Measurements from ENCODE around the gene KLHL3.
A peak's percentile ranks its signal among the peaks of the same experiment; 100 is the strongest.

KLHL3 gene

DNA sequence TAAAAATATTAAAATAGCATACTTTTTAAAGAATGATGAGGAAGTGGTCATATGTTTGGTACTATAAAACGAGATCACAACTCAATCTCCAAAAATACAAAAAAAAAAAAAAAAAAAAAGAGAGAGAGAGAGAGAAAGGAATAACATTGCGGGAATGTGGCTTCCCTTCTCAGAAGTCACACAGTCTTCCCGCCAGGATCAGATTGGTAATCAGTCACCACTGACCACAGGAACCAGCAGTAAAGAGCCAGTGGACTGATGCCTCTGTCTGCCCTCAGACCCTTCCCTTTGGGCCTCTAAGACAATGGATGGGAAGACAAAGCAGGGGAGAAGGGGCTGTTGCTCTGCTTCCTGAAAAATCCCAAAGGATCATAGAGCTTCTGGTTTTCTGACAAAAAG is 104.9 kb downstream of the KLHL3 start:
- no peak for DNase-seq

DNA sequence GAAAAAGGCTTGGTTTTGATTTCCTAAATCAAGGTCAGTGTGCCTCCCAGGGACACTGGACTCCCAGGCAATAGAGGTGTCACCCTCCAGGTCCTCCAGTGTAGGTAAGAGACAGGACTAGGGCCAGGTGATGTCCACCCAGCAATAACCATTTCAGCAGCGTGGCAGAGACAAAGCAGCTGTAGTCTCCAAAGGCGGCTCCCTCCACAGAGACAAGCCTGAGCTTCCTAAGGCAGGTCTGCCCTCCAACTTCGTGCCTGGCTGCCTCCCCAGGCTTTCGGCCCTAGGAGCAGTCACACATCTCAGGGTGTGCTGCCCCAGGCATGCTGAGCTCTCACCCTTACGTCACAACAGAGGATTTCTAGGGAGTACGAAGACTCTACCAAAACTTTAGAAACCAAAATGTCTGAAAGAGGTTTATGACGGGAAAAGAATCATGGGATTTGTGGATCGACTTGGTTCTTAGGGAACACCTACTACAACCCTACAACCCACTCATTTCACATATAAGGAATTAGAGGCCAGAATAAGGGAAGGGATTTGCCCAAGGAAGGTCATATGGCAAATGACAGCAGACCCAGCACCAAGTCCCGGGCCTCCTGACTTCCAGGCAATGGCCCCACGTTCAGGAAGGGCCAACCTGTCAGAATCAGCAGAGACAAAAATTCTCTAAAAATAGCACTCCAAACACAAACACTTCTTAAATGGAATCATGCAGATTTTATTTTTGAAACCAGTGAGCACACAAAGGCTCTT is 105.5 kb downstream of the KLHL3 start:
- DNase-seq = no peak

DNA sequence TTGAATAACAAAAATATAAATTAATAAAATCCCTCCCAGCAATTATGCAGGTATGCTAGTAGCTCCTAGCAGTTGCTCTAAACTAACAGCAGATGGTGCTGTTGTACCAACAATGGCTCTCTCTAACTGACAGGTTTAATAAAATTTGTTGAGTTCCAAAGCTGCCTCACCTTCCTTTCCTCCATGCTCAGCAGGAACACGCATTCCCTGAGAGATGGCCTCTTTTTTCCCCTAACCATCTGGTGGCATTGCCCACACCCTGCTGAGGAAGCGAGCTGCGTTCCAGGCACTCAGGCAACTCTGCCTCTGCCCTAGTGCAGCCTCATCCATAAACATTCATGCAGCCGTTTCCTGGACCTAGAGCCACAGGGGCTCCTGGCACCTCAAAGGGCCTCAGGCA is 106.2 kb downstream of the KLHL3 start:
- DNase-seq = peak in 2 of 5 donors; percentile 27 to 28

DNA sequence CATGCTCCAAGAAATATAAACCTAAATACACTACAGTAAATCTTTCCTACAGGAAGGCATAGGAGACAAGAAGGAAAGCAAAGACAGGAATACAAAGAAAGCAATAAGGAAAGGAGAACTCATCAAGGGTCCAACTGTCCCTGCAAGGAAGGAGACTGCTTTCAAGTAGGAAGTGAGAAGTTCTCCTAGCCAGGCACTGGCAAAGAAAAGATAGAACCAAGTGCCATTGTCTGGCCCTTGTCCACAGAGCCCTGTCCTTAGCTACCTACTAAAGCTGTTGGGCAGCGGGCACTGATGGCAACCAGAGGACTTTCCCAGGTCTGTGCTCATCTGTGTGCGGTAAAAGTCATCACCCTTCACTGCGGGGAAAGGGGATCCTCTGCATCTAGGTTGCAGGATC is 108.2 kb downstream of the KLHL3 start:
- no peak for DNase-seq

DNA sequence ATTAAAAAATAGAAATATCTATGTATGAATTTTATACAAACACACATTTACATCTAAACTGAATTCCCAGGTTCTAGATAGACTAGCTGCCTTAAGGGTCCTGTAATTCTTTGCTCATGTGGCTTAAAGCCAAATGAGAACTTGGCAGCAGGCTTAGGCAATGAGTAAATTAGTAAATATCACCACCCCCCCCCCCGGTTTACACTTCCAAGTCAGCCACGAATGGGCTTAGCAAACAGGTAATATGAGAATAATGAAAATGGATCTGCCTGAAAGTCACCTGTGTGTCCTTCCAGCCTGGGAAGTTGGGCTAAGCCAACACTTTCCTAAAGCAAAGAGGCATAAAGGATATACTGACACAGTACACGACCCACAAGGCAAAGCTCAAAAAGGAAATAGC is 108.6 kb downstream of the KLHL3 start:
- DNase-seq = no peak

DNA sequence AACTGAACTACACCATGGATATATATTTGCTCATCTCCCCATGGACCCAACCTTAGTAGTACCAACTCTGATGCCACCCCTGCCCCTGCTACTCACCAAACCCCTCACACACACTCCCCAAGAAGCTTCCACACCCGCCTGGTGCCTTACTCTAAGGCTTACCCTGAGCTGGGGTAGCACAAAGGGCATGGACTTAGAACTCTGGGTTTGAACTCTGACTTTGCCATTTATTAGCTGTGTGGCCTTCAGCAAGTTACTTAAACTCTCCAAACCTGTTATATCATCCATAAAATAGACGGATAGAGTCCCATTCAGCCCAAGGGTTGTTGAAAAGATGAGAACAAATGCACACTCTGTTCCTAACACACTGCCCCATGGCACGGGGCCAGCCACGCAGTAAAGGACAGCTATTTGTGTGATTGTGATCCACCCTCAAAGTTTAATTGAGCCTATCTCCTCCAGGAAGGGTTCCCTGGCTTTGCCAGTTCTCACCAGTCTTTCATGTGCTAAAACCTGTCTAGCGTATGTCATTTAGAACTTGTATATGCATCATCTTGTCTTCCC is 111.0 kb downstream of the KLHL3 start:
- no peak for DNase-seq

DNA sequence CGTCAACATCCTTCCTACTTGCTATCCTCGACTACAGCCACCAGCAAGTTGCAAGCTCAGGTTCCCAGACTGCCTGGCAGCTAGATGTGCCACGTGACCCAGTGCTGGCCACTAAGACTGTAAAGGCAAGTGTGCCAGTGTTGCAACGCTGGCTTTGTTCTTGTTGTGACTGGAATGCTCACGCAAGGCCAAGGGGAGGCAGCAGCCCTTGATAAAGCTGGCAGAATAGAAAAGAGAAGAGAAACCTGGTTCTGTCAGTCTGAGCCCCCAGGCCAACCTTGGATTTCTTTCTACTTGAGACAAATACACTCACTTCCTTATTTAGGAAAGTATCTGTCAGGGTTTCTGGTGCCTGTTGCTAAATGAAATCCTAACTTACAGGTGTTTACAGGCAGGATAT is 113.0 kb downstream of the KLHL3 start:
- DNase-seq = no peak

DNA sequence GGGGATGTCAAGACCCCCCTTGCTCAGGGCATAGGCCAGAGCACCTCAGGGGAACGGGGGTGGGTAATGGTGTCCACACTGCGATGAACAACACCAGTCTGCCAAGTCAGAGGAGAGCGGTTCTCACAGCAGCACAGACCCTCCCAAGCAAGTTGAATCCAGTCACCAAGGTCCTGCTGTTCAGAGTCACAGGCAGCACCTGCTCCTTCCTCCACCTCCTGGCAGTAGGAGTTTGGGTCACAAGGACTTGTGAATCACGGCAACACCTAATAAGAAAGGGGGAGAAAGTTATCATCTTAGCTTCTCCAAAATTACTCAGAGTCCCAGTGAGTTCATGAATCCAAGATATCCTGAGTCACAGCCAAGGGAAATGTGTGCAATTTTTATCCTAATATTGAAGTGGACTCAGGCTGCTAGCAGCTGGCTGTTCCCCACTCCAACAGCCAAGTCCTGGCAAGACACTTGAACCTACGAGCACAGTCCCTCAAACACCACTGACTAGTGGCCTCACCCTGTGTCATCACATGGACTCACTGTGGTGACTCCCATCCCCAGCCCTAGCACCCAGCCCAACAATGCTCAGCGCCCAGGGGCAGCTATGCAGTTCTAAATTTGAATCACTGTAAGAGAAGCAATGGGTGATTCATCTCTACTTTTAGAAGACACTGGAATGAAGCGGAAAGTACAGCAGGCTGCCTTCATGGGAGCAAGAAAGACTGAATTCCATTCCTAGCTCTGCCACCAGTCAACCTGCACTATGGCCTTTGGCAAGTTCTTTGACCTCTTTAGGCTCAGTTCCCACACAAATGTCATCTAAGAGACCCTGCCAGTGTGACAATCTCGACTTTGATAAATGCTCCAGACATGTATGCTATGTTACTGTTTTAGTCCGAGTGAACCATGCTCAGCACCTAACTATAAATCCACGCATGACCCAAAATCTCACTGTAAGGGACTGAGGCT is 113.7 kb downstream of the KLHL3 start:
- no peak for DNase-seq

DNA sequence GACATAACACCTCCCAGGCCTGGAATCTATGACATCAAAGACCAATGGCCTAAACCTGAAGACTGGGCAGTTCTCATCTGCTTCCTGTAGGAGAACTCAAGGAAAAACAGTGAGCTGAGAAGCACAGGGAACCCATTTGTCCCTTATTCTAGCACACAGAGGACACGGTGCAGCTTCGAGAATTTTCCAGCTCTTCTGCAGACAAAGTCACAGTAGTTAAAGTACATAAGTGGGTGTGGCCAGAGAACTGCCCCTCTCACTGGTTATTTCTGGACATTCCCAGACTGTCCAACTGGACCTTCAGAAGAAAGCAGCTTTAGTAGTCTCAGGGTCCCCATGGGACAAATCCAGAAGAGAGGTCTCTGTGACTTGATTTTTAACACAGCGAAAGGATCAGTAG is 114.6 kb downstream of the KLHL3 start:
- DNase-seq = no peak

DNA sequence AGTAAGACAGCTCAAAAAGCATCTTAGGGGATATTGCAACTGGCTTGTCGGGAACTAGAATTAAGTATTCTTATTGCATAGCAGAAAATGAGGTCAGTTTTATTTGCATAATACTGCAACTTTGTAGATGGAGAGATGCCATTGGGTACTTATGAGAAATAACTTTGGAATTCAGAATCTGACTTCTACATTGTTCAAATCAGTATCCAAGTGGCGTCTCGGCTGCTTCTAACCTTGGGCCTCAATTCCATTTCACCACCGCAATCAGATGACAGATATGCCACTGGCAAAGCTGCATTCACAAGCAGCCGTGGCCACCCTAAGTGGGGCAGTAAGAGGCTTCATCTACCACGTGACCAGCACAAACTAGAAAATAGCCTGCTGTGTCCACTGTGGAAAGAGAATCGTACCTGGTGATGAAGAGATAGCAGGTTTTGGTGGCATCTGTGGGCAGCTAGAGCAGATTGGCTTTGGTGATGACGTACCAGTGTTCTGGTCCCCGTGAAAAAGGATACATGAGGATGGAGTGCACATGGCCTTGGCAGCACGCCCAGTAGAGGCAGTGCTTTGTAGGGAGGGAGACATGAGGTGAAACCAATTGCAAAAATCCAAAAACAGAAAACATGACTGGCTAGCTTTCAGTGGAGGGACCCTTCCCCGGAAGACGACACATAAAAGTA is 116.6 kb downstream of the KLHL3 start:
- no peak for DNase-seq

DNA sequence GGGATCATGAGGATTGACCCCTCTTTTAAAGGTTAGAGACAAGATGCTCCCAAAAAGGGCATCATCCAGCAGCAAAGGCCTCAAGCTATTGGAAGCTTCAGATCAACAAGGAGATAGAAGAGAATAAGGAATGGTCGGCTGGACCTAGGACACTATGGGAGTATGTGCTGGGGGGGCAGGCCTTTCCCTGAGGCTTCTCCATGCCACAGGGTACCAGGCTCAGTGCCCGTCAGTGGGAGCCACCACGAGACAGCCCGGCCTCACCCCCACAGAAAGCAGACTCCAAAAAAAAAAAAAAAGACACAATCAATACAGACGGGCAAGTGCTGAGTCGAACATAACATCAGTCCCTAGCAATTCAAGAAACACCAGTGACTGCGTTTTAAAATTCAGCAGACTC is 117.4 kb downstream of the KLHL3 start:
- no peak for DNase-seq

DNA sequence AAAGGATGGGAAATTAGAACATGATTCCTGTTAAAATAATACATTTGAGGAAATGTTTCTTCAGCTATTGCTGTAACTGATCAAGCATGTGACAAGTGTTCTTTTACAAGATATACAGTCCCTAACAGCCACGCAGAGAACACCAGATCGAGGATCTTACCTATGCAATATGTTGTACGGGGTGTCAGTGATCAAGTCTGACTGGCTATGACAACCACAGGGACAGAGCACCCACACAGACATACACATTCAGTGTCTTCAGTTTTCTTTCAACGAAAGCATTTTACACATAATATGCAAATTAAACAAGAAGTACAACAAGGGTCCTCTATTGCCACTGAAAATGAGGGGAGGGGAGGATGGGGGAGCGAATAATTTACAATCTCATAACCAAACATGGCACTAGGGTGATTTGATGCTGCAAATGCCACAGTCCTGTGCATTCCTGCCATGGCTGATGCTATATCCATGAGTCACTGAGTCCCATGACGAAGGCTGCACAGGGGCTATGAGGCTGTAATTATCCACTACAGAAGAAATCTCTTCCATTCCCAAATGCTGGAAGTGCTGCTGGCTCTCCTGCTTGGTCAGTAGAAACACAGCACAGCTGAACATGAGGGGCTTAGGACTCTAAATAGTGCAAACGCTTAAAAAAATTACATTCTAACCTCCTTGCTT is 118.2 kb downstream of the KLHL3 start:
- no peak for DNase-seq

DNA sequence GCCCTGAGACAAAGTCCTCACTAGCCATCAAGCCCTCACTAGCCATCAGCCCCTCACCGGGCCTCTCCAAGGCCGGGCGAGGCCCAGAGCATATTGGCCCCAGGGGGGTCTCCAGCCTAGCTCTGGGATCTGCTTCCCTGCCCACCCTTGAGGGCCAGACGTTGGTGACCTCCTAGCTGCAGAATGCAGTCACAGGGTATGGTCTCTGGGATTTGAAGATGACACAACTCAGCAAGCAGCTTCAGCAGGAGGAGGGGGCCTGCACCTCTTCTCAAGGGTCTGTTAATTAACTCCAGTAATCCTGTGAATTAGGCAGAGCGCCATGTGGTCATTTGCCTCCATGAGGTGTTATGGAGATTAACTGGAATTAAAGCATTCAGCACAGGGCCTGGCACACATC is 119.8 kb downstream of the KLHL3 start:
- DNase-seq = no peak

DNA sequence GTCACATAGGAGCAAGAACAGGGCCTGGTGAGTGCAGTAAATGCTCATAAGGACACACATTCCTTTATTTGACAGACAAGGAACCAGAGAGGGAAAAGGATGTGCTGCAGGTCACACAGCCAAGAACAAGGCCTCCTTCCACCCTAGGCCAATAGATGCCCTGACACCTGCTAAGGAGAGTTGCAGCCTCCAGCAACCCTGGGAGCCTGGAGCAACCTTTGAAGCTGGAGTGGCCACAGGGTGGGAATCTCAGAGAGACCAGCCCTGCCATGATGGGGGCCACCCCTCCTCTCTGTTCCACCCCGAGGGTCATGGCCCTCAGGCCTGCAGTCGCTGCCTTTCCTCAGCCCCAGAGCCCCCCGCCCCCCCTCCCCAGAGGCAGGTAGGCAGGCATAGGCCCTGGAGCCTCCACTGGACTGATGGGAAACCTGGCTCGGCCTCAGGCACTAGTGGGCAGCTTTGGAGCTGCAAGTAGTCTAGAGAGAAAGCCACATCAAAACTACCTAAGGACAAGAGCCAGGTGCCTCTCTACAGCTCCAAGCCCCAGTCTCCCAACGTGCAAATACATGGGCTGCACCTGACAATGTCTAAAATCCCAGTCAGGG is 120.6 kb downstream of the KLHL3 start:
- no peak for DNase-seq

DNA sequence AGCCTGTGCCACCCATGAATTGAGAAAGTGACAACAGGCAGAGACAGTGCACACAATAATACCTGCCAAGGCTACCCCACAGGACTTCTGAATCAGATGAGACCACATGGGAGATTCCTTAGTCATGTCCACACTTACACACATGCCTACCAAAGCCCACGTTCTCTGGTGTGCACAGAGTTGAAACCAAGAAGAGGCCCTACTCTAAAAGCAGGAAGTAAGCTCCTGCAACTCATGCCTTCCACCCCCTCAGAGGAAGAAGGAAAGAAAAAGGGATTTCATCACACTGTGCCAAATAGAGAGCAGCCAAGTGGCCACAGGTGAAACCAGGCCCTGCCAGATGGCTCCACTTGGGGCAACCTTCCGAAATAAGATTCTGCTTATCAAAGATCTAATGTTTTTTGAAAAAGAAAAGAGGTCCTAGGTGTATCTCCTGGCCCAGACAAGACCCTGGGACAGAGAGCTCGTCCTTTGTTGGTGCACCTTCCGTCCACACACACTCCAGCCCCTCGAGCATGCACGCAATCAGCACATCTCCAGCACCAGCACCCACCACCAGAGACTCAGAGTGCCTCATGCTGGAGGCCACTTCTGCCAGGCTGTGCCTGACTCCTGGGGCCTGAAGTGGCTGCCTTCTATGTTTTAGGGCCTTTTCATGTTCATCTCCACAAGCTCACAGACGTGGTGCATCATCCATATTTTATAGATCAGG is 122.2 kb downstream of the KLHL3 start:
- no peak for DNase-seq

DNA sequence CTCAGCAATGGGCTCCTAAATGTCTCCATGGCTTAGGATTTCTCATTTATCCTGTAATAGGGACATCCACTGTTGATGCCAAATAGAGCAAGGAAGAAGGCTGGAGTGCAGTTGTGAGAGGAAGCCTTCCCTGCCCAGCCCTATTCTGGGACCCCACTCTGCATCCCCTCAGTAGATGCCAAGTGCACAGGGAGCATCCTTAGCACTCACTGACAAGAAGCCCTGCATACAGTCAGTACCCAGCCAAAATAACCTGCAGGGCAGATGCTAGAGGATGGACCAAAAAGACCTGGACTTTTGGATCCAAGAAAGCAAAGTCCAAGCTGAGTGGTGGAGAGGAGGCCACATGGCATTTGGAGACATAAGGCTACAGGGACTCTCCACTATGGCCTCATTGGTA is 123.3 kb downstream of the KLHL3 start:
- no peak for DNase-seq

DNA sequence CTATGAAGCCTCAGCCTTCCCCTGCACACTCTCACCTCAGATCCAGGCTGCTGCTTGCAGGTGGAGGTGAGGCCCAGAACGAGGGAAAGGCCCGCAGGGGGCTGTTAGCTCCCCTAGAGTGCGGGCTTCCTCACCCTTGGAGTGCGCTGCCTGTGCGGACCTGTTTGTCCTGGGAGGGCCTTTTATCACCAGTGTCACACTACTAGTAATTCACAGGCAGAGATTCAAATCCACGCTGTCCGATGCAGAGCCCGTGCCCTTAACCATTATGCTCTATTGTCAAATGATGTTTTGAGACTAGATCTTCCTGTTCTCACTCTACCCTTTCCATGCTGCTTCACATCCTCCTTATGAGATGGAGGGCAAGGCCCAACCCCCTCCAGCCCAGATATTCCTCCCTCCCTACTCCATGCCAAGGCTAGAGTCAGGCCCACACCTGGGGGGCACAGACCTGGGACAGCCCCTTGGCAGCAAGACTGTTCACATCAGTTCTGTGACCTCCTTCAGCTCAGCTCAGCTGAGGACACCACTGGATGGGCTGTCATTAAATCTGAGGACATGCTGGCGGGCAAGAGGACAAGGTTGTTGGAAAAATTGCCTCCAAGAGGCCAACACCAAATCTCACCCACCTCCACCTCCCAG is 124.0 kb downstream of the KLHL3 start:
- no peak for DNase-seq

DNA sequence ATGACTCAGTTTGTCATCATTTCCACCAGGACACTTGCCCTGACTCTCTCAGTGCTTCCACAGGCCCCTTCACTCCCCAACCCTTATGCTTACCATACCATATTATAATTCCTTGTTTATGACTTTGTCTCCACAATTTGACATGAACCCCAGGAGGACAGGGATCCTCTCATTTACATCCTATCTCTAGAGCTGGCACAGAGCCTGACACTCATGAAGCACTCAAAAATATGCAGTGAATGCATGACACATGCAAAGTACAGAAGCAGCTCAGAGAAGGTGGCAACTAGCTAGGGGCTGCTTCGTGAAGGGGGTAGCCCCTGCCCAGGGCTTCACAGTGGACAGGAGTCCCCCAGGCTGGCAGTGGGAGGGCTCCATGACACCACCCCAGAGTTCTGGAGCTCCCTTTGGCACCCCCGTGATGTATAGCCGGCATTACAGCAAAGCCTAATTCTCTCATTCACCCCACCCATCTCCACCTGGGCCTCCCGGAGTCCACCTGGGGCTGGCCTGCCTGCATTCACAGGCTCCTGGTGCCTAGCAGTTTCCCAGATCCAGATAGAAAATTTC is 124.8 kb downstream of the KLHL3 start:
- no peak for DNase-seq

DNA sequence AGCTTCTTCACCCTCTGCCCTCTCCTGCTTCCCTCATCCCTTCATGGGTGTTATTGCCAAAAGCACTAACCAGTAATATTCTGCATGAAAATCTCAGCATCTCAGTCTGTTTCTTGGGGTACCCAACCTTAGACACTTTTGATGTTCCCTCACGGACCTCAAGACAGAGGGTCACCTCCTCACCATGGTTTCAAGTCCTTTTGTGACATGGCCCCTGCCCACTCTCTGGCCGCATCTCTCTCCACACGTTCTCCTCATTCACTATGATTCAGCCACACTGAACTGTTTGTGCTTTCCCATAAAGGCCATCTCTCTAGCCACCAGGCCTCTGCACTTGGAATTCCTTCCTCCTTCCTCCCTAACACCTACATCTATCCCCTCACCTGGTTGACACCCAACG is 125.3 kb downstream of the KLHL3 start:
- DNase-seq = no peak

DNA sequence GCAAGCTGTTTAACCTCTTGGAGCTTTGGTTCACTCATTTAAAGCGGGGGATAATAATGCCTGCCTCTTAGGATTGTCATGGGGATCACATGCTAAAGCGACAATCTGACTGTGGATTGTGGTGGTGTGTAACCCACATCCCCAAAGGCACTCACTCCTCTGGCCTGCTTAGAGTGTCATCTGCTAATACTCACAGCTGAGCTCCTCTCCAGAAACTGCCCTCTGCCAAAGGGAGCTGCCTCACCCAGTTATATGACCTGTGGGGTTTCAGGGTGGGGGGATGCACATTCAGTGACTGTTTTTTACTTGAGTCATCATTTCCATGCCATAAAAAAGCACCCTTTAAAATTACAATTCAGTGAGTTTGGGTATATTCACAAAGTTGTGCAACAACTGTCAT is 126.8 kb downstream of the KLHL3 start:
- no peak for DNase-seq

DNA sequence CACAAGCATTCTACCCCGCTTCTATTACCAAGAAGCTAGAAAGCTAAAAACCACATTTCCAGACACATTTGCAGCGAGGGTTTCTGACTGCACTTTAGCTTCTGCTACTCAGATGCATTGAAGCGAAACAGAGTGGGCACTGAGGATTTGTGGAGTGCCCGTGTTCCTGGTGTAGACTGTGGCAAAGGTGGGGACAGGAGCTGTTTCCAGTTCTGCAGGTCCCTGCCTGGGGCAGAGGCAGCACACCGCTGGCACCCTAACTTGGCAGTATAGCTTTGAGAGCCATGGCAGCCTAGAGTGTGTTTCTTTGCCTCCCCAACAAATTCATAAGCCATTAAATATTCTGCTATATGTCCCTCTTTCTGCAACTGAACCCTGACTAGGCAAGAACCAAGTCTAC is 128.1 kb downstream of the KLHL3 start:
- DNase-seq = no peak
